HepG2 (cell line): Measurements from ENCODE around the gene DCHS2. TPM values are rescaled to one million over a fixed set of nuclear protein-coding genes. Genes with fewer than 3 reads are reported as not detected.

Source experiments
- ATAC-seq: fragments of 200-7000 bp; cut with Tn5 transposase; 3 replicates; pipeline ENCODE4 v1.9.1; 2020; ENCODE audit warnings: mild to moderate bottlenecking, moderate library complexity
- BruUV-seq: library from RNA; stranded (reverse); fragments of 400-500 nt; replicated peaks from 2 replicates; lab custom pipeline; 2021; lab: Mats Ljungman, UMichigan
- CTCF ChIA-PET: fragments of 300-600 bp; formaldehyde crosslinking; extraction: SDS; loops from one replicate; lab custom pipeline; 2021; ENCODE audit warnings: low total read pairs, inconsistent platforms, low intra/inter-chr PET ratio; lab: Yijun Ruan, JAX
- POLR2A ChIA-PET: fragments of 350-600 bp; sonication (Branson Sonifier 250); formaldehyde crosslinking; loops from one replicate; lab custom pipeline; 2020; ENCODE audit warnings: antibody characterized with exemption, inconsistent platforms; lab: Yijun Ruan, JAX
- DNase-seq: peaks from one replicate; pipeline ENCODE4 v3.0.0-alpha.2; 2015; ENCODE audit warnings: low spot score
- FAIRE-seq: peaks from 3 replicates; lab custom pipeline; 2011; peaks lifted over from hg19 to GRCh38; lab: Jason Lieb, UNC
- H2AFZ ChIP-seq: one replicate; pipeline ENCODE4 v1.6.1; 2011; ENCODE audit warnings: low read length, inconsistent platforms
- H3K27ac ChIP-seq: fragments of 300-600 bp; 3 replicates; pipeline ENCODE4 v1.8.0; 2011; ENCODE audit warnings: mixed run types, mild to moderate bottlenecking, mixed read lengths, low read length, inconsistent platforms; ENCODE audit not compliant: insufficient read depth; ENCODE audit errors: extremely low read length
- H3K27me3 ChIP-seq, 2 experiments: fragments of 200-600 bp in 1 of 2; 2 replicates in 1 of 2; 3 replicates in 1 of 2; pipeline versions ENCODE4 v1.6.0 to v1.8.0; 2011; ENCODE audit warnings: low read length in 2 of 2, mild to moderate bottlenecking in 2 of 2, moderate library complexity in 2 of 2, inconsistent platforms in 1 of 2; ENCODE audit not compliant: insufficient read depth in 2 of 2, control insufficient read depth in 1 of 2
- H3K36me3 ChIP-seq, 2 experiments: fragments of 200-600 bp in 1 of 2; replicated peaks in 1 of 2; 2 replicates in 1 of 2; 3 replicates in 1 of 2; pipeline versions ENCODE4 v1.5.1 to v1.8.0; 2011; ENCODE audit warnings: low read length in 2 of 2, inconsistent platforms in 1 of 2; ENCODE audit not compliant: insufficient read depth in 2 of 2, control insufficient read depth in 1 of 2
- H3K4me1 ChIP-seq: 2 replicates; pipeline ENCODE4 v1.5.1; 2012; ENCODE audit warnings: low read length, inconsistent platforms; ENCODE audit not compliant: insufficient read depth
- H3K4me2 ChIP-seq: 2 replicates; pipeline ENCODE4 v1.6.0; 2011; ENCODE audit warnings: low read depth, low read length, inconsistent platforms
- H3K4me3 ChIP-seq, 3 experiments: fragments of 200-600 bp in 1 of 3; sonication (generic), shearing (Covaris generic) in 1 of 3; replicated peaks in 1 of 3; 2 replicates each; pipeline ENCODE4 v1.5.1; 2011 to 2016; ENCODE audit warnings: low read length in 3 of 3, inconsistent platforms in 2 of 3, low read depth in 2 of 3, mild to moderate bottlenecking in 2 of 3, control low read depth in 1 of 3, mixed read lengths in 1 of 3; ENCODE audit not compliant: insufficient read depth in 1 of 3
- H3K79me2 ChIP-seq: one replicate; pipeline ENCODE4 v1.6.1; 2011; ENCODE audit warnings: low read length, inconsistent platforms; ENCODE audit not compliant: insufficient read depth
- H3K9ac ChIP-seq: 2 replicates; pipeline ENCODE4 v1.6.0; 2011; ENCODE audit warnings: mild to moderate bottlenecking, low read depth, low read length, inconsistent platforms; ENCODE audit not compliant: insufficient read depth
- H3K9me3 ChIP-seq: 2 replicates; pipeline ENCODE4 v1.5.1; 2012; ENCODE audit warnings: mild to moderate bottlenecking, low read length
- H4K20me1 ChIP-seq: 2 replicates; pipeline ENCODE4 v1.6.0; 2011; ENCODE audit warnings: inconsistent platforms, mild to moderate bottlenecking, low read length, moderate library complexity; ENCODE audit not compliant: insufficient read depth
- ATF6 ChIP-seq: sonication (generic); formaldehyde crosslinking; conservative IDR thresholded peaks from 2 replicates; pipeline ENCODE4 v1.4.0; 2020; ENCODE audit warnings: missing genetic modification reagents
- ESRRA ChIP-seq: sonication (generic); formaldehyde crosslinking; IDR thresholded peaks from 2 replicates; pipeline ENCODE4 v1.5.1; 2020; ENCODE audit warnings: mild to moderate bottlenecking, low read depth, missing genetic modification reagents
- IKZF4 ChIP-seq: sonication (generic); formaldehyde crosslinking; IDR thresholded peaks from 2 replicates; pipeline ENCODE4 v1.5.1; 2020; ENCODE audit warnings: borderline replicate concordance, mild to moderate bottlenecking, low read depth, missing genetic modification reagents; ENCODE audit errors: not compliant biosample characterization
- JUNB ChIP-seq: sonication (generic); formaldehyde crosslinking; IDR thresholded peaks from 2 replicates; pipeline ENCODE4 v1.8.0; 2022; ENCODE audit warnings: missing genetic modification reagents, mild to moderate bottlenecking, borderline replicate concordance
- KDM1A ChIP-seq: IDR thresholded peaks from 2 replicates; pipeline ENCODE4 v1.6.1; 2016; ENCODE audit warnings: missing compliant biosample characterization
- MIER3 ChIP-seq: IDR thresholded peaks from 2 replicates; pipeline ENCODE4 v1.6.1; 2016; ENCODE audit warnings: missing compliant biosample characterization, borderline replicate concordance
- MTERF4 ChIP-seq: sonication (generic); formaldehyde crosslinking; IDR thresholded peaks from 2 replicates; pipeline ENCODE4 v1.8.0; 2023; ENCODE audit warnings: mild to moderate bottlenecking, missing genetic modification reagents
- MXI1 ChIP-seq: IDR thresholded peaks from 3 replicates; pipeline ENCODE4 v1.6.1; 2012; ENCODE audit warnings: low read depth, low read length, inconsistent platforms, borderline replicate concordance
- NR2C2 ChIP-seq: sonication (generic); formaldehyde crosslinking; IDR thresholded peaks from 2 replicates; pipeline ENCODE4 v1.4.0; 2020; ENCODE audit warnings: missing genetic modification reagents, mild to moderate bottlenecking, moderate library complexity, borderline replicate concordance
- NR2F2 ChIP-seq: IDR thresholded peaks from 2 replicates; pipeline ENCODE4 v1.6.1; 2012; ENCODE audit warnings: low read depth, inconsistent platforms, borderline replicate concordance
- PHF21A ChIP-seq: sonication (generic); formaldehyde crosslinking; IDR thresholded peaks from 2 replicates; pipeline ENCODE4 v1.5.0; 2020; ENCODE audit warnings: mild to moderate bottlenecking, missing genetic modification reagents
- RXRB ChIP-seq: IDR thresholded peaks from 2 replicates; pipeline ENCODE4 v1.6.1; 2016; ENCODE audit warnings: borderline replicate concordance, missing genetic modification reagents, missing compliant biosample characterization
- TAF1 ChIP-seq: sonication (generic); formaldehyde crosslinking; IDR thresholded peaks from 2 replicates; pipeline ENCODE4 v1.4.0; 2020; ENCODE audit warnings: missing genetic modification reagents
- WIZ ChIP-seq: sonication (generic); formaldehyde crosslinking; IDR thresholded peaks from 2 replicates; pipeline ENCODE4 v1.5.1; 2020; ENCODE audit warnings: mild to moderate bottlenecking, missing genetic modification reagents
- ZKSCAN1 ChIP-seq: fragments of 150-350 bp; IDR thresholded peaks from 2 replicates; pipeline ENCODE4 v1.6.1; 2014; ENCODE audit warnings: low read length
- ZNF354B ChIP-seq: sonication (generic); formaldehyde crosslinking; IDR thresholded peaks from 2 replicates; pipeline ENCODE4 v1.8.0; 2022; ENCODE audit warnings: mild to moderate bottlenecking, missing genetic modification reagents
- ZNF552 ChIP-seq: sonication (generic); formaldehyde crosslinking; IDR thresholded peaks from 2 replicates; pipeline ENCODE4 v1.9.0; 2022; ENCODE audit warnings: missing genetic modification reagents, mild to moderate bottlenecking, borderline replicate concordance
- ZNF639 ChIP-seq: conservative IDR thresholded peaks from 2 replicates; pipeline ENCODE4 v1.6.1; 2018; ENCODE audit warnings: missing genetic modification reagents
- ZNF792 ChIP-seq: IDR thresholded peaks from 2 replicates; pipeline ENCODE4 v1.6.1; 2016
- ZNF800 ChIP-seq: sonication (generic); formaldehyde crosslinking; IDR thresholded peaks from 2 replicates; pipeline ENCODE4 v1.4.0; 2020; ENCODE audit warnings: missing genetic modification reagents
- WGBS: methylation state at CpG from one replicate; pipeline ENCODE4 v1.1.6; 2017; ENCODE audit warnings: low lambda C conversion rate; 5-methylcytosine and 5-hydroxymethylcytosine counted together
- in situ Hi-C: cut with HindIII; loops from 2 replicates; pipeline ENCODE4 v1.10.0; 2017; ENCODE audit warnings: low pct_unique_long_range_greater_than_20kb; ENCODE audit not compliant: extremely low pct_ligation_motif_present
- intact Hi-C: fragments of 100-400 bp; cut with micrococcal nuclease; formaldehyde crosslinking; loops from one replicate; pipeline ENCODE4 v1.10.0; 2022; ENCODE audit not compliant: unreplicated experiment
- polyA plus RNA-seq, 8 experiments: library from polyadenylated mRNA; depleted of rRNA in 3 of 8; stranded (reverse) in 7 of 8; unstranded in 1 of 8; fragments of >200 nt; fragmentation: Illumina TruSeq in 4 of 8; extraction: Trizol in 4 of 8; gene quantifications; 2 replicates each; pipeline versions ENCODE4 v1.2.1 to v1.2.3, GENCODE V29; 2011 to 2016; ENCODE audit warnings: low read depth in 4 of 8, missing spikeins in 1 of 8, mixed read lengths in 1 of 8; ENCODE audit not compliant: insufficient read depth in 1 of 8
- total RNA-seq, 5 experiments: library from RNA; depleted of rRNA; stranded (reverse); fragments of >200 nt; fragmentation: Illumina TruSeq; extraction: Trizol; gene quantifications; 2 replicates each; pipeline ENCODE4 v1.2.3, GENCODE V29; 2016; ENCODE audit warnings: low read depth in 1 of 5

DCHS2 gene
- total and polyA plus RNA-seq, 2 of the 13 experiments (the other 11 are each of a cell fraction or from before 2014, with no cell fraction given), result 0.03 TPM; not detected in 1

GRCh38 chr4:154183264-154183663, 308.3 kb downstream of the DCHS2 start:
- H3K4me3 ChIP-seq, result no peak overlapping the region
- no peak overlapping the region for H3K4me2 ChIP-seq
- no peaks in the 10 kb centered on the region for H3K4me1 ChIP-seq
- WGBS, result 0% methylated on average over 1 of the region's 1 CpG
- H3K36me3 ChIP-seq, result no peaks in the 10 kb centered on the region
- ChIA-PET CTCF (no interaction called here), POLR2A (no interaction called here)
- BruUV-seq, result no TSS peak
- no peaks in the 10 kb centered on the region for H3K79me2 ChIP-seq
- FAIRE-seq, result no peak
- no peaks in the 10 kb centered on the region for H3K9me3 ChIP-seq
- ATAC-seq, result no peak
- no peak for DNase-seq
- H3K27ac ChIP-seq, result no peak overlapping the region
- H3K9ac ChIP-seq, result no peak overlapping the region
- TF ChIP-seq NR2F2, result no peak
- no peak for TF ChIP-seq NR2C2 (CRISPR knock-in tag)
- no peak for TF ChIP-seq PHF21A (CRISPR knock-in tag)
- TF ChIP-seq KDM1A, result no peak
- TF ChIP-seq TAF1 (CRISPR knock-in tag), result no peak
- no peak for TF ChIP-seq ZKSCAN1
- TF ChIP-seq ZNF552 (CRISPR knock-in tag), result no peak
- TF ChIP-seq ZNF639, result no peak
- TF ChIP-seq JUNB (CRISPR knock-in tag), result no peak
- no peak for TF ChIP-seq ZNF354B (CRISPR knock-in tag)
- no peak for TF ChIP-seq ZNF800
- TF ChIP-seq MIER3 (CRISPR knock-in tag), result no peak
- TF ChIP-seq MXI1, result no peak
- no peak for TF ChIP-seq MTERF4 (CRISPR knock-in tag)
- TF ChIP-seq IKZF4 (CRISPR knock-in tag), result no peak
- no peak for TF ChIP-seq RXRB
- TF ChIP-seq ZNF792, result no peak
- no peak for TF ChIP-seq ATF6 (CRISPR knock-in tag)
- no peak for TF ChIP-seq ESRRA (CRISPR knock-in tag)
- TF ChIP-seq WIZ, result no peak
- no peak overlapping the region for H2AFZ ChIP-seq
- no peaks in the 10 kb centered on the region for H4K20me1 ChIP-seq
- intact Hi-C loops (no loop called here), in situ Hi-C loops (no loop called here)
- no peaks in the 10 kb centered on the region; a peak in 1 of 5 replicates for H3K27me3 ChIP-seq
